ENCODE results near the gene CFAP119.
"Not testable (repeated sequence)": the region's sequence is repeated elsewhere in the genome, so short reads cannot be mapped to it uniquely, and the experiment has no call there.

Gene CFAP119

DNA sequence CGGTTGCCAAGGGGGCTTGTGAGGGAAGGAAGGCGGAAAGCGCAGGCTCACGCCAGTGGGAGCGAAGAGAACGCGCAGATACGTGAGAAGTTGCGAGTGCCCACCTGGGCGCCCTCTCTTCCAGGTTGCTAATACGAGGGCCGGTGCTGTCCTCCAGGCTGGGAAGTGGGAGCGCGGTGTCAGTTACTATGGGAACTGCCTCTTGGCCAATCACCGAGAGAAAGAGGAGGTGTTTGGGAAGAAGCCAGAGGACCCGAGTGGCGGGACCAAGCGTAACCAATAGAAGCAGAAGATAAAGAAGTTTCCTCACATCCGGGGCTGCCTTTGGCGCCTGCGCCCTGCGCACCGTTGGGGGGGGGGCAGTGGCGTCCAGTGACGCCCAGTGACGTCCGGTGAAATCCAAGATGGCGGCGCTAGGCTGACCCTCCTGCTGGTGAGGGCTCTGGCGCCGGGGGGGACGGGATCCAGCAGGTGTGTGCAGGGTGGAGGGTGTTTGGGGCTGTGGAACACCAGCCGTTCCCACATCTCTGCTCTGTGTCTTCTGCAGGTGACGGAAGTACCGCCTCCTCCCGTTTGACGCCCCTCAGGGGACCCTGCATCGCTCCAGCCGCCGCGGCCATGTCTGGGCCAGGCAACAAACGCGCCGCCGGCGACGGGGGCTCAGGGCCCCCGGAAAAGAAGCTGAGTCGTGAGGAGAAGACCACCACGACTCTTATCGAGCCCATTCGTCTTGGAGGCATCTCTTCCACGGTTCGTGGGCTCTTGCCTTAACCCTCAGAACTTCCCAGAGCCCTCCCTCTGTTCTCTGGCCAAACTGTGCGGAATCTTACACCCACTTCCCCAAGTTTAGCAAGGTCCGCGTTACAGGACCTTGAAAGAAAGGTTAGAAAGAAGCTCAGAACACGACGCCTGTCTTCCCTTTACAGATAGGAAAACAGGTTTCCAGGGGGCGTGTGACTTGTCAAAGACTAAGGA, at the start of gene CFAP119, which contains the start of gene RNF40:
Gene CFAP119, minus strand, starts transcription at position 135 of the 975 bp plus-strand sequence. CDS start 314 bp downstream, outside the sequence.
Gene RNF40, plus strand, starts transcription at position 395 of the 975 bp plus-strand sequence. Its CDS starts 224 bp downstream, at position 619.
- FAIRE-seq (no peak), DNase-seq (ENCODE audit: insufficient read length, low spot score) (peak; percentile 100)
- TF ChIP-seq, protein P1, sequence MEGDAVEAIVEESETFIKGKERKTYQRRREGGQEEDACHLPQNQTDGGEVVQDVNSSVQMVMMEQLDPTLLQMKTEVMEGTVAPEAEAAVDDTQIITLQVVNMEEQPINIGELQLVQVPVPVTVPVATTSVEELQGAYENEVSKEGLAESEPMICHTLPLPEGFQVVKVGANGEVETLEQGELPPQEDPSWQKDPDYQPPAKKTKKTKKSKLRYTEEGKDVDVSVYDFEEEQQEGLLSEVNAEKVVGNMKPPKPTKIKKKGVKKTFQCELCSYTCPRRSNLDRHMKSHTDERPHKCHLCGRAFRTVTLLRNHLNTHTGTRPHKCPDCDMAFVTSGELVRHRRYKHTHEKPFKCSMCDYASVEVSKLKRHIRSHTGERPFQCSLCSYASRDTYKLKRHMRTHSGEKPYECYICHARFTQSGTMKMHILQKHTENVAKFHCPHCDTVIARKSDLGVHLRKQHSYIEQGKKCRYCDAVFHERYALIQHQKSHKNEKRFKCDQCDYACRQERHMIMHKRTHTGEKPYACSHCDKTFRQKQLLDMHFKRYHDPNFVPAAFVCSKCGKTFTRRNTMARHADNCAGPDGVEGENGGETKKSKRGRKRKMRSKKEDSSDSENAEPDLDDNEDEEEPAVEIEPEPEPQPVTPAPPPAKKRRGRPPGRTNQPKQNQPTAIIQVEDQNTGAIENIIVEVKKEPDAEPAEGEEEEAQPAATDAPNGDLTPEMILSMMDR (IDR thresholded peaks at IDR 0.05; ENCODE audit: insufficient read depth, missing control alignments): no peak

DNA sequence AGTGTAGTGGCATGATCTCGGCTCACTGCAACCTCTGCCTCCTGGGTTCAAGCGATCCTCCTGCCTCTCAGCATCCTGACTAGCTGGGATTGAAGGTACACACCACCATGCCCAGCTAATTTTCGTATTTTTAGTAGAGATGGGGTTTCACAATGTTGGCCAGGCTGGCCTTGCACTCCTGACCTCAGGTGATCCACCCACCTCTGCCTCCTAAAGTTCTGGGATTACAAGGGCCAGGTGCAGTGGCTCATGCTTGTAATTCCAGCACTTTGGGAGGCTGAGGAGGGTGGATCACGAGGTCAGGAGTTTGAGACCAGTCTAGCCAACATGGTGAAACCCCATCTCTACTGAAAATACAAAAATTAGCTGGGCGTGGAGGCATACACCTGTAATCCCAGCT, 47.8 kb upstream of the CFAP119 start:
- DNase-seq (ENCODE audit: insufficient read length, low spot score); FAIRE-seq: not testable (repeated sequence)

DNA sequence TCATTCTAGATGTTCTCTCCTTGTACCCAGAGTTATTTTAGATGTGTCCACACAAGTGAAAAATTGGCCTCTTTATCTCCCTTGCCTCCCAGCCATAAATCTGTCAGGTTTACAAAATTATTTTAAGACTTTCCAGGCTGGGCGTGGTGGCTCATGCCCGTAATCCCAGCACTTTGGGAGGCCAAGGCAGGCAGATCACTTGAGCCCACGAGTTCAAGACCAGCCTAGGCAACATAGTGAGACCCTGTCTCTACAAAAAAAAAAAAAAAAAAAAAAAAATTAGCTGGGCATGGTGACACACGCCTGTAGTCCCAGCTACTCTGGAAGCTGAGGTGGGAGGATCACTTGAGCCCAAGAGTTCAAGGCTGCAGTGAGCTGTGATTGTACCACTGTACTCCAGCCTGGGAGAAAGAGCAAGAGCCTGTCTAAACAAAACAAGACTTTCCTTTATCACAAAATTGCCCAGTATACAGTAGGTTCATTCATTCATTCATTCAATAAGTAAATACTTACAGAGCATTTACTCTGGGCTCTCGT, 47.1 kb upstream of the CFAP119 start:
- not testable (repeated sequence) for DNase-seq (ENCODE audit: insufficient read length, low spot score); FAIRE-seq

DNA sequence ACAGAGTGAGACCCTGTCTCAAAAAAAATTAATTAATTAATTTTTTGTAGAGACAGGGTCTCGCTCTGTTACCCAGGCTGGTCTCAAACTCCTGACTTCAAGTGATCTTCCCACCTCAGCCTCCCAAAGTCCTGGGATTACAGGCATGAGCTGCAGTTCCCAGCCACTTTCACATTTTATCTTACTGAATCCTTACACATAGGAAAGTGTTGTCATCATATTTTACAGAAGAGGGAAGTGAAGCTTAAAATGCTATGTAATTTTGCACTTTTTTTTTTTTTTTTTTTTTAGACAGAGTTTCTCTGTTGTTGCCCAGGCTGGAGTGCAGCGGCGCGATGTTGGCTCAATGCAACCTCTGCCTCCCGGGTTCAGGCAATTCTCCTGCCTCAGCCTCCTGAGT, 46.3 kb upstream of the CFAP119 start:
- TF ChIP-seq, protein P1 (IDR thresholded peaks at IDR 0.05; ENCODE audit: insufficient read depth, missing control alignments): no peak
- DNase-seq (ENCODE audit: insufficient read length, low spot score): no peak
- FAIRE-seq: no peak

DNA sequence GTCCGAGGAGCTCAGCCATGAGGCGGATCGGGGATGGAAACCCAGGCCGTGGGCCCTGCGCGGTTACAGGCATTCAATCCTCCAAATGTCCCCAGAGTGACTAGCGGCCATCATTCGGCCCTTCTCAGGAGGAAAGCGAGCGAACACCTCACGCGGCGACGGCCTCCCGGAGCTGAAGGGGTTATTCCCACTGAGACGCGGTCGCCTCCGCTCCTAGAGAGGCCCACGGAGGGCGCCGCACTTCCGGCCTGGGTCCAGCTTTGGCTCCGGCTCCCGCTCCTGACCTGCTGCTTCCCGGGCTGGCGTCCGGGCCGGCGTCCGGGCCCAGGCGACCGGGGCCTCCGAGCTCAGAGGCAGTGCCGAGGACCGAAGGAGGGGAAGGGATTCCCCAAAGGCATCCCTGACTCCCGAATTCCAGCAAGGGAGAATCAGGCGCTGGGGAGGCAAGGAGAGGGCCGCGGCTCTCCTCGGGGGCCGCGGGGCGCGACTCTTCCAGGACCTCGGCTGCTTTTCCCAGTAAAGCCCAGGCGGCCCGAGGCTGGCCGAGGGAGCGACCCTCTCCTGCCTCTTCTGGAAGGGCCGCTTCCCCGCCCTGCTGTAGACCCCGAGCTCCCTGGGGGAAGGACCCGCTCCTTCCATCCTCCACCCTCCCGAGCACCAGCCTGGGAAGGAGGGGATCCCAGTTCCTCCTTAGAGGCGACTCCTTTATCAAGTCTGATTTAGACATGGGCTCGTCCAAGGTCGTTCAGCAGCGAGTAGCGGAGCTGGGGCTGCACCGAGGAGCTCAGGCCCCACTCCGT, 43.7 kb upstream of the CFAP119 start:
- TF ChIP-seq, protein P1 (IDR thresholded peaks at IDR 0.05; ENCODE audit: insufficient read depth, missing control alignments): no peak
- FAIRE-seq (no peak), DNase-seq (ENCODE audit: insufficient read length, low spot score) (peak; percentile 81)

DNA sequence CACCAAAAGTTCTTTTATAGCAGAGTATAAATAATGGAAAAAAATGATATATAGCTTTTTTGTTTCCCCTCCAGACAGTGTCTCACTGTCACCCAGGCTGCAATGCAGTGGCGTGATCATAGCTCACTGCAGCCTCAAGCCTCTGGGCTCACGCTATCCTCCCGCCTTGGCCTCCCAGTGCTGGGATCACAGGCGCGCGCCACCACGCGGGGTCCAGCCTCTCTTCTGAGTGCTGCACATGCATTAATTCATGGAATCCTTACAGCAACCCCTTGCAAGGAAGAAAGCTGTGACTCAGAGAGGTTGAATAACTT, 43.2 kb upstream of the CFAP119 start:
- TF ChIP-seq, protein P1 (IDR thresholded peaks at IDR 0.05; ENCODE audit: insufficient read depth, missing control alignments): no peak
- FAIRE-seq: no peak
- no peak for DNase-seq (ENCODE audit: insufficient read length, low spot score)

DNA sequence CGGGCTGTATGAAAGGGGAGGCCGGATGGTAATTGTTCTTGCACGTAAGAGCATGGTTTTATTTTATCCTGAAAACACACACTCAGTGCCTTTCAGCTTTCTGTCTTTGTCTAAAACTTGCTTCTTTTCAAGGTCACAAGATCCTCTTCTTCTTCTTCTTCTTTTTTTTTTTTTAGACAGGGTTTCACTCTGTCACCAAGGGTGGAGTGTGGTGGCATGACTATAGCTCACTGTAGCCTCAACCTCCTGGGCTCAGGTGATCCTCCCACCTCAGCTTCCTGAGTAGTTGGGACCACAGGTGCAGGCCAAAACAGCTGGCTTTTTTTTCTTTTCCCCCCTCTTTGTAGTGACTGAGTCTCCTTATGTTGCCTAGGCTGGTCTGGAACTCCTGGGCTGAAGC, 41.1 kb upstream of the CFAP119 start:
- TF ChIP-seq, protein P1 (IDR thresholded peaks at IDR 0.05; ENCODE audit: insufficient read depth, missing control alignments): no peak
- DNase-seq (ENCODE audit: insufficient read length, low spot score) (no peak), FAIRE-seq (no peak)
